NCI-H1436 treated with DMSO at 0.1 percent for 48 hours (cell line): ENCODE measurements around the gene STUM.

Source experiments
- DNase-seq: peaks from one replicate; lab custom pipeline; 2025; lab: John Stamatoyannopoulos, UW

The STUM gene

DNA sequence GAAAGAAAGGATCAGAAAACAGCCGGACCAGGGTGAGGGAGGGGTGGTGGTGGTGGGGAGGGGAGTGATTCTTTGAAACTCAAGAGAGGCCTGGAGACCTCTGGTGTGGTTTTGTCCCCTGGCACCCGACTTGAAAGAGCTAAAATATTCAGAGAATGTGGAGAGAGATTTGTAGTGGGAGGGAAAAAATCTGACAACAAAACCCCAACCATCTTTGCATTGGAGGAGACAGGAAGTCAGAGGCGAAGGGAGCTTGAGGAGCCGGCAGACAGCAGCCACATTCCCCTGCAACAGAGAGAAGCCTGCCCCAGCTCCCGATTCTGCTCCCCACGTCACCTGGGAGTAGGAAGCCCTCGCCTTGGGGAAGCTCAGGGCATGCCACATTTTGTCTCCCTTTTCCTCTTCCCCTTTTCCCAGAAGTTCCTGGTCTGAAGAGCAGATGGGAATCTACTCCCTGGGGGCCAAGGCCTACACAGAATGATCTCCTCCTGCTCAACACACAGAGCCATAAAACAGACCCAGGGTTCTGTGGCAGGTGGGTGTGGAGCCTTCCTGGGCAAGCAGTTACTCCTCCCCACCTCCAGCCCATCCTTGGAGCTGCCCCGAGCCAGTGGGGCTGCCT is 105.6 kb downstream of the STUM start:
- no peak for DNase-seq

DNA sequence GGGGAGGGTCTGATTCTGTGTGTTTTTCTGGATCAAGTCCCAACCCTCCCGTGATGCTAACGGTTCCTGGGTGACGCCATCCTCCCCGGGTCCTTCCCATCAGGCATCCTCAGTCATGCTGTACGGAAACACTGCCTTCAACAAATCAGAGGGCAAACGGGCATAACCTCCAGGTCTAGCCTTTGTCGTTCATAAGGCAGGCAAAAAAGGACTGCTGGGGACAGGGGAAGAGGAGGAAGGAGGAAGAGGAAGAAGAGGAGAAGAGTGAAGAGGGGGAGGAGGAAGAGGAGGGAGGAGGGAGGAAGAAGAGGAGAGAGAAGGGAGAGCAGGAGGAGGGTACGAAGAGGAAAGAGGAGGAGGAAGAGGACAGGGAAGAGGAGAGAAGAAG is 106.1 kb downstream of the STUM start:
- no peak for DNase-seq

DNA sequence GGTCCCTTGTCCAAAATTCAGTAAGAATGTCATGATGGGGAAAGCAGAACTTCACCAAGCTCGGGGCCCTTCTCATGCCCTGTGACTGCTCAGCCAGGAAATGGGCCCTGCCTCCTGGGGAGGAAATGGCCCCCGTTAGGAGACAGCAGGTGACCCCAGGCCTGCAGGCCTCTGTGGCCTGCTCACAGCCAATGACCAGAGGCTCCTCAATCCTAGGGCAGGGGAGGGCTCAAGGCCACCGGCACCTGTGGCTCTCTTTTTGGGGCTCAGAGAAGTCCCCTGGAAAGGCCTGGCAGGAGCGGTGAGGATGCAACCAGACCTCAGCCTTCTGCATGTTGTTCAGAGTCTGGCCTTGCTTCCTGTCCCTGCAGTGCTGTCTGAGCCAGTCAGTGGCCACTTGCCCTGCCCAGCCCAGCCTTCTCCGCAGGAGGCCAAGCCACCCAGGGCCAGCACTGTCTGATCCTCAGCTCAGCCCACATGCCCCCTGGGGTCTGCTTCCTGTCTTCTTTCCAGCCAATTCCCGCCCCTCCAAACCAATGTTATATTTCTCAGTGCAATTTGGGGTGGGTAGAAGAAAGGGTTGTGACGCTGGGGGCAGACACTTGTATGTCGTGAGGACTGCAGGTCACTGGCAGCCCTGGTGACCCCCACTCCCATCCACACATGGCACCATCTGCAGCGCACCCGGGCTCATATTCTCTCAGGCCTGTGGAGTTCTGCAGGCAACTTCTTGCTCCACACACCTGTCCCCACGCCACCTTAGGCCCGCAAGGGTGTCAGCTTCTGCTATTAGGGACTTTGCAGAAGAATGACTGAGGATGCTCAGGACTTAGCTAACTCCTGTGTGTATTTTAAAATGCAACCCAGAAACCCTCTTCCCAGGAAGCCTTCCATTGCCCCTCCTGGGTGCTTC is 106.9 kb downstream of the STUM start:
- no peak for DNase-seq

DNA sequence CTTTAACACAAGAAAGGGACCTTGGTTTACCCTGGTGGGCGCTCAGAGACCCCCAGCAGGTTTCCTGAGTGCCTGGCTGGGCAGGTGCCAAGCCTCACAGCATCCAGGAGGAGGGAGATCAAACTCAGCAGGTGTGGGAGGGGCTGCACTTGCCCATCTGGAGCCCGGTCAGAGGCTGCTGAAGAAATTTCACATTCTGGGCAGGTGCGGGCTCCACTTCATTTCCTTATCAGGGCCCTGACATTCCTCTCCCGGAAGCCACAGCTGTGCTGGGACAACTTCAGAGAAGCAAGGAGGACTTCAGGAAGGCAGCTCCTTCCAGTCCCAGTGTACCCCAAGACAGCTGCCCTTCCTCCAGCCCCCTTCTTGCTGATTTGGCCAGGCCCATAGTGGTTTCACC is 107.6 kb downstream of the STUM start:
- DNase-seq, result no peak

DNA sequence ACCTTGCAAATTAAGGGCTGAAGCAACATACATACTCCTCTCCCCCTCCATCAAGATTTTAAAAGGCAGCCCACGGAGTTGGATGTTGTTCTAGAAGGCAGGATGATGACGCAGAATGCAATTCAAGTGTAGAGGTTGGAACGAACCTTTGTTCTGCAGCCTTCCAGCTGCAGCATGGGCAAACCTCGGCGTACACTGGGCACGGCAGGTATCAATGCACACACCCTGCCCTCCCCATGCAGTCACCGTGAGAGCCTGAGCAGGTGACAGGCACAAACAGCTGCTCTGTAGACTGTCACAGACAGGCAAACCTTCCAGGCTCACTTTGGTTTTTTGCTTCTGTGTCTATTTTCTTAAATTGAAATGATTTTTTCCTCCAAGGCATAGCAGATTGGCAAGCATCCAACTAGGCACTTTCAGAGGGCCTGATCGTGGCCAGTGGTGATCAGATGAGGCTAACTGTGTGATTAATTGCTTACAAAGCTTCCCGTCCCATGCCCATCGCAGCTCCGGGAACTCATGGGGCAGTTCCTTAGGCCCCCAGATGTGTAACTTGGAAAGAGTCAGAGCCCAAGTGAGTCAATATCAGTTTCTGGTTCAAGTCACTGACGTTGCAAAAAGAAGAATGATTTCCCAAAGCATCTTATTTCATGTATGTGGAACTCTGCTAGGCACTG is 108.2 kb downstream of the STUM start:
- DNase-seq, result peak; percentile 40

DNA sequence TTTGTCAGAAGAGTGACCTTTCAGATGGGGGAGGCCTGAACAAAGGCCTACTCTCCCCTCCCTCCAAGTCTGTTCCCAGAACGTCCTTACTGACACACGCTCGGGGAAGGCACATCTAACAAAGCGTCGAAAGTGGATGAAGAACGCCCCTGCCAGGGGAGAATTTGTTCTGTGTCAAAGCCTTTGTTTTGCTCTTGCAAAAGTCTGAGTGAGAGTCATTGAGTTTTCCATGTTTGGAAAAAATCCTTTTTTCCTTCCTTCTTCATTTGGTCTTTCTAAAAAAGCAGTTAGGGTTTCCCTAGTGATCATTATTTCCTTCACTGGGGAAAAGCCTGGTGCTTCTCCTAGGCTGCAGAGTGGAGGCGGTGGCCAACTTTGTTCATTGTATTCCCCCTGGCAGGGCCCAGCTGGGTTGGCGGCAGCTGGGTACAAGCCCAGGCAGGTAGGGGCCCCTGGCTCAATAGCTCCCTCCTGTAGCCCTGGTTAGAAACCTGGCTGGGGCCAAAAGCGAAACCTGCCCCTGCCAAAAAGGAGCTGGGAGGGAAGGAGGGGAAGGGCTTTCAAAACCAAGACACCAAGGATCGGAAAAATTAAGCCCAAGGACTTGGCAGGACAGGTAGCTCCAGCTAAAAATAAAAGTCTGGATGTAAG is 109.5 kb downstream of the STUM start:
- peak; percentile 44 for DNase-seq

DNA sequence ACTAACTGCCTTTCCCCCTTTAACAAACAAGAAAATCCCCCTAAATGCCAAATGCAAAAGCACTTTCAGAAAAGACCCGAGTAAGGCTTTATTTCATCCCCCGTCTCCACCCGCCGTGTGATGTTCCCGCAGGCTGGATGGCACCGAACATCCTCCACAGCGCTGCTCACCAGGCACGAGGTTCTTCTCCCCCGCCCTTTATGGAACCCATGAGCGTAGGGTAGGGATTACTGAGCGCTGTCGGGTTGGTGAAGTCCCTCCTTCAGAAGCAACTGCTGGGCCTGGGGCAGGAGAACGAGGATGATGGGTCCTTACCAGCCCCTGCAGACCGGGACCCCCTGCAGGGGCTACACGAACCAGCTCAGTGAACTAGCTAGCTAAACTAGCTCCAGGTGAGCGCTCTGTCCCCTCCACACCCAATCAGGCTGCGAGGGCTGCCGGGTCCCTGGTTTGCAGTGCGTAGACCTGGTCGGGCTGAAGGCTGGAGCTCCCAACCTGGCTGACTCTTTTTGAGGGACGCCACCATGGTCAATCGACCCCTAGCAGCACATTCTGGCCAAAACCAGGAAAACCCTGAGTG is 110.1 kb downstream of the STUM start:
- no peak for DNase-seq
